NCI-H524 (cell line): ENCODE measurements around the gene CLECL1.
"Not testable (repeated sequence)": the region's sequence is repeated elsewhere in the genome, so short reads cannot be mapped to it uniquely, and the experiment has no call there.

Source experiments
- DNase-seq, 2 experiments: peaks; one replicate each; lab custom pipeline; 2025; lab: John Stamatoyannopoulos, UW

The CLECL1 gene

GRCh38 chr12:9721394-9722092 is 11.4 kb downstream of the CLECL1 start:
- DNase-seq = no peak

GRCh38 chr12:9719790-9720189 is 13.1 kb downstream of the CLECL1 start:
- no peak for DNase-seq

GRCh38 chr12:9718968-9719367 is 13.9 kb downstream of the CLECL1 start:
- no peak for DNase-seq

GRCh38 chr12:9717070-9717925 is 15.6 kb downstream of the CLECL1 start:
- DNase-seq = no peak

GRCh38 chr12:9713032-9713558 is 19.8 kb downstream of the CLECL1 start:
- not testable (repeated sequence) for DNase-seq

GRCh38 chr12:9711664-9712063 is 21.2 kb downstream of the CLECL1 start:
- no peak for DNase-seq

- DNase-seq = no peak
Observed at GRCh38 chr12:9710584-9711375, 22.1 kb downstream of the CLECL1 start.

- no peak for DNase-seq
Observed at GRCh38 chr12:9708853-9709252, 24.0 kb downstream of the CLECL1 start.

GRCh38 chr12:9707864-9708808 is 24.8 kb downstream of the CLECL1 start:
- peak in 1 of 2 experiments; percentile 20 for DNase-seq

- no peak for DNase-seq
Observed at GRCh38 chr12:9707356-9707755, 25.5 kb downstream of the CLECL1 start.

GRCh38 chr12:9706086-9706685 is 26.7 kb downstream of the CLECL1 start:
- no peak for DNase-seq

- DNase-seq = not testable (repeated sequence)
Observed at GRCh38 chr12:9704561-9704960, 28.3 kb downstream of the CLECL1 start.

- no peak for DNase-seq
Observed at GRCh38 chr12:9702255-9702654, 30.6 kb downstream of the CLECL1 start.

- no peak for DNase-seq
Observed at GRCh38 chr12:9701380-9702154, 31.3 kb downstream of the CLECL1 start.

GRCh38 chr12:9700606-9700956 is 32.3 kb downstream of the CLECL1 start:
- DNase-seq = no peak

GRCh38 chr12:9699898-9700605 is 32.8 kb downstream of the CLECL1 start:
- DNase-seq = no peak

GRCh38 chr12:9699269-9699897 is 33.5 kb downstream of the CLECL1 start:
- no peak for DNase-seq

GRCh38 chr12:9698681-9699080 is 34.2 kb downstream of the CLECL1 start:
- no peak for DNase-seq

- DNase-seq = no peak
Observed at GRCh38 chr12:9697619-9698018, 35.3 kb downstream of the CLECL1 start.
